ENCODE data around the gene PACS2.

PACS2 gene

GRCh38 chr14:105354541-105354940 lies 40.0 kb downstream of the PACS2 start:
- Histone ChIP-seq H3K27me3 (ENCODE audit: control insufficient read depth in 1 of 2, insufficient read depth in 1 of 2, low read length in 2 of 2) (no peaks in the 10 kb centered on the region), H3K18ac (ENCODE audit: low read depth in 1 of 2, low read length in 2 of 2) (no peak overlapping the region), H3K4me1 (ENCODE audit: control insufficient read depth, insufficient read depth, low read depth, low read length) (peaks cover 9% of the 10 kb centered on the region), H2AK5ac (ENCODE audit: low read length, severe bottlenecking) (no peak overlapping the region), H2BK15ac (ENCODE audit: low read depth, poor library complexity, severe bottlenecking) (no peak overlapping the region), H3K79me1 (replicated peaks; ENCODE audit: low read length, poor library complexity, severe bottlenecking) (peaks cover 18% of the 10 kb centered on the region), H2AFZ (ENCODE audit: low read depth, low read length) (no peak overlapping the region), H3K4me2 (ENCODE audit: low read length, poor library complexity, severe bottlenecking) (no peak overlapping the region), H3K14ac (ENCODE audit: low read length in 2 of 2) (no peak overlapping the region), H2BK12ac (ENCODE audit: low read length in 2 of 2) (no peak overlapping the region), H3K4me3 (ENCODE audit: insufficient read depth in 1 of 2, low read depth in 1 of 2, low read length in 2 of 2) (no peak overlapping the region), H3K27ac (ENCODE audit: low read length, poor library complexity, severe bottlenecking) (no peak overlapping the region), H3K4ac (ENCODE audit: low read depth in 1 of 2, low read length in 2 of 2) (no peak overlapping the region), H3K23ac (ENCODE audit: low read length in 2 of 2) (no peak overlapping the region), H4K91ac (ENCODE audit: low read length) (no peak overlapping the region), H3K9me3 (ENCODE audit: control insufficient read depth, low read length) (no peaks in the 10 kb centered on the region), H2BK120ac (ENCODE audit: low read depth, low read length) (no peak overlapping the region), H3K36me3 (ENCODE audit: control insufficient read depth in 1 of 2, insufficient read depth in 2 of 2, low read depth in 1 of 2, low read length in 2 of 2) (peaks cover 21 to 68% of the 10 kb centered on the region in 2 experiments), H3K9ac (ENCODE audit: low read length) (no peak overlapping the region), H2BK5ac (ENCODE audit: low read depth, low read length, poor library complexity, severe bottlenecking) (no peak overlapping the region), H4K8ac (ENCODE audit: low read length) (no peak overlapping the region)
- DNase-seq, result no peak
- WGBS, result 96% methylated on average over 20 of the region's 20 CpGs

- no peak overlapping the region for H3K23ac ChIP-seq (ENCODE audit: low read length in 2 of 2)
- no peak overlapping the region for H3K27ac ChIP-seq (ENCODE audit: low read length, poor library complexity, severe bottlenecking)
- no peak overlapping the region for H3K4me2 ChIP-seq (ENCODE audit: low read length, poor library complexity, severe bottlenecking)
- H3K27me3 ChIP-seq (ENCODE audit: control insufficient read depth in 1 of 2, insufficient read depth in 1 of 2, low read length in 2 of 2), result no peaks in the 10 kb centered on the region
- H3K14ac ChIP-seq (ENCODE audit: low read length in 2 of 2), result no peak overlapping the region
- no peak overlapping the region for H2AK5ac ChIP-seq (ENCODE audit: low read length, severe bottlenecking)
- H4K8ac ChIP-seq (ENCODE audit: low read length), result no peak overlapping the region
- peaks cover 9% of the 10 kb centered on the region for H3K4me1 ChIP-seq (ENCODE audit: control insufficient read depth, insufficient read depth, low read depth, low read length)
- no peak overlapping the region for H2BK12ac ChIP-seq (ENCODE audit: low read length in 2 of 2)
- no peak overlapping the region for H3K18ac ChIP-seq (ENCODE audit: low read depth in 1 of 2, low read length in 2 of 2)
- DNase-seq, result no peak
- H2BK15ac ChIP-seq (ENCODE audit: low read depth, poor library complexity, severe bottlenecking), result no peak overlapping the region
- no peaks in the 10 kb centered on the region for H3K9me3 ChIP-seq (ENCODE audit: control insufficient read depth, low read length)
- H2AFZ ChIP-seq (ENCODE audit: low read depth, low read length), result no peak overlapping the region
- no peak overlapping the region for H4K91ac ChIP-seq (ENCODE audit: low read length)
- no peak overlapping the region for H3K4me3 ChIP-seq (ENCODE audit: insufficient read depth in 1 of 2, low read depth in 1 of 2, low read length in 2 of 2)
- peaks cover 23 to 63% of the 10 kb centered on the region in 2 experiments for H3K36me3 ChIP-seq (ENCODE audit: control insufficient read depth in 1 of 2, insufficient read depth in 2 of 2, low read depth in 1 of 2, low read length in 2 of 2)
- H3K9ac ChIP-seq (ENCODE audit: low read length), result no peak overlapping the region
- H2BK5ac ChIP-seq (ENCODE audit: low read depth, low read length, poor library complexity, severe bottlenecking), result no peak overlapping the region
- H3K4ac ChIP-seq (ENCODE audit: low read depth in 1 of 2, low read length in 2 of 2), result no peak overlapping the region
- H2BK120ac ChIP-seq (ENCODE audit: low read depth, low read length), result no peak overlapping the region
- peaks cover 15% of the 10 kb centered on the region for H3K79me1 ChIP-seq (replicated peaks; ENCODE audit: low read length, poor library complexity, severe bottlenecking)
- WGBS, result 95% methylated on average over 27 of the region's 27 CpGs
These were observed 40.6 kb downstream of the PACS2 start for GRCh38 chr14:105355049-105355575.

- Histone ChIP-seq H3K27ac (ENCODE audit: low read length, poor library complexity, severe bottlenecking) (no peak overlapping the region), H2BK120ac (ENCODE audit: low read depth, low read length) (no peak overlapping the region), H4K8ac (ENCODE audit: low read length) (no peak overlapping the region), H2AFZ (ENCODE audit: low read depth, low read length) (no peak overlapping the region), H3K4ac (ENCODE audit: low read depth in 1 of 2, low read length in 2 of 2) (no peak overlapping the region), H2AK5ac (ENCODE audit: low read length, severe bottlenecking) (no peak overlapping the region), H3K14ac (ENCODE audit: low read length in 2 of 2) (peak overlapping the region in 1 of 2 experiments; percentile 8), H3K9ac (ENCODE audit: low read length) (no peak overlapping the region), H3K18ac (ENCODE audit: low read depth in 1 of 2, low read length in 2 of 2) (no peak overlapping the region), H4K91ac (ENCODE audit: low read length) (no peak overlapping the region), H2BK15ac (ENCODE audit: low read depth, poor library complexity, severe bottlenecking) (no peak overlapping the region), H3K4me3 (ENCODE audit: insufficient read depth in 1 of 2, low read depth in 1 of 2, low read length in 2 of 2) (no peak overlapping the region), H3K23ac (ENCODE audit: low read length in 2 of 2) (no peak overlapping the region), H3K4me2 (ENCODE audit: low read length, poor library complexity, severe bottlenecking) (no peak overlapping the region), H3K27me3 (ENCODE audit: control insufficient read depth in 1 of 2, insufficient read depth in 1 of 2, low read length in 2 of 2) (no peaks in the 10 kb centered on the region), H2BK5ac (ENCODE audit: low read depth, low read length, poor library complexity, severe bottlenecking) (no peak overlapping the region), H3K79me1 (replicated peaks; ENCODE audit: low read length, poor library complexity, severe bottlenecking) (peaks cover 9% of the 10 kb centered on the region), H2BK12ac (ENCODE audit: low read length in 2 of 2) (no peak overlapping the region), H3K4me1 (ENCODE audit: control insufficient read depth, insufficient read depth, low read depth, low read length) (peaks cover 9% of the 10 kb centered on the region), H3K36me3 (ENCODE audit: control insufficient read depth in 1 of 2, insufficient read depth in 2 of 2, low read depth in 1 of 2, low read length in 2 of 2) (peaks cover 29 to 60% of the 10 kb centered on the region in 2 experiments), H3K9me3 (ENCODE audit: control insufficient read depth, low read length) (no peaks in the 10 kb centered on the region)
- DNase-seq, result no peak
- WGBS, result 94% methylated on average over 21 of the region's 22 CpGs
These were observed 41.5 kb downstream of the PACS2 start for GRCh38 chr14:105355850-105356604.

- WGBS, result 66% methylated on average over 9 of the region's 9 CpGs
- H4K8ac ChIP-seq (ENCODE audit: low read length), result no peak overlapping the region
- H3K9ac ChIP-seq (ENCODE audit: low read length), result no peak overlapping the region
- no peak overlapping the region for H3K4ac ChIP-seq (ENCODE audit: low read depth in 1 of 2, low read length in 2 of 2)
- H2AK5ac ChIP-seq (ENCODE audit: low read length, severe bottlenecking), result no peak overlapping the region
- no peak overlapping the region for H2BK5ac ChIP-seq (ENCODE audit: low read depth, low read length, poor library complexity, severe bottlenecking)
- H2BK120ac ChIP-seq (ENCODE audit: low read depth, low read length), result no peak overlapping the region
- H2BK12ac ChIP-seq (ENCODE audit: low read length in 2 of 2), result no peak overlapping the region
- H2BK15ac ChIP-seq (ENCODE audit: low read depth, poor library complexity, severe bottlenecking), result no peak overlapping the region
- no peaks in the 10 kb centered on the region for H3K9me3 ChIP-seq (ENCODE audit: control insufficient read depth, low read length)
- H3K4me2 ChIP-seq (ENCODE audit: low read length, poor library complexity, severe bottlenecking), result no peak overlapping the region
- no peak overlapping the region for H2AFZ ChIP-seq (ENCODE audit: low read depth, low read length)
- no peak overlapping the region for H3K14ac ChIP-seq (ENCODE audit: low read length in 2 of 2)
- no peak for DNase-seq
- no peak overlapping the region for H3K23ac ChIP-seq (ENCODE audit: low read length in 2 of 2)
- peaks cover 27 to 63% of the 10 kb centered on the region in 2 experiments for H3K36me3 ChIP-seq (ENCODE audit: control insufficient read depth in 1 of 2, insufficient read depth in 2 of 2, low read depth in 1 of 2, low read length in 2 of 2)
- H3K4me3 ChIP-seq (ENCODE audit: insufficient read depth in 1 of 2, low read depth in 1 of 2, low read length in 2 of 2), result no peak overlapping the region
- H3K27me3 ChIP-seq (ENCODE audit: control insufficient read depth in 1 of 2, insufficient read depth in 1 of 2, low read length in 2 of 2), result no peaks in the 10 kb centered on the region
- H4K91ac ChIP-seq (ENCODE audit: low read length), result no peak overlapping the region
- peaks cover 9% of the 10 kb centered on the region for H3K79me1 ChIP-seq (replicated peaks; ENCODE audit: low read length, poor library complexity, severe bottlenecking)
- H3K4me1 ChIP-seq (ENCODE audit: control insufficient read depth, insufficient read depth, low read depth, low read length), result peaks cover 7% of the 10 kb centered on the region
- no peak overlapping the region for H3K18ac ChIP-seq (ENCODE audit: low read depth in 1 of 2, low read length in 2 of 2)
- no peak overlapping the region for H3K27ac ChIP-seq (ENCODE audit: low read length, poor library complexity, severe bottlenecking)
These were observed 42.4 kb downstream of the PACS2 start for GRCh38 chr14:105356927-105357326.

Measured in mesenchymal stem cell (in vitro differentiated cells and primary cell).